SK-N-SH (cell line): ENCODE data around the gene ZNF480. TPM values are rescaled to one million over a fixed set of nuclear protein-coding genes. Genes with fewer than 3 reads are reported as not detected.
"Not testable (repeated sequence)": the region's sequence is repeated elsewhere in the genome, so short reads cannot be mapped to it uniquely, and the experiment has no call there.

Experiments
- CTCF ChIA-PET: fragments of 300-600, 350-600 bp; formaldehyde crosslinking; extraction: SDS; loops from one replicate; lab custom pipeline; 2021; lab: Yijun Ruan, JAX
- POLR2A ChIA-PET: fragments of 350-600 bp; sonication (Branson Sonifier 250); formaldehyde crosslinking; extraction: SDS; loops from one replicate; lab custom pipeline; 2020; ENCODE audit warnings: antibody characterized with exemption, inconsistent platforms; lab: Yijun Ruan, JAX
- DNase-seq: peaks from one replicate; pipeline ENCODE4 v3.0.0; 2012
- H2AFZ ChIP-seq: fragments of 200-600 bp; sonication (generic); 2 replicates; pipeline ENCODE4 v1.8.1; 2016; ENCODE audit warnings: antibody characterized with exemption, mild to moderate bottlenecking, low read depth
- H3F3A ChIP-seq: fragments of 200-600 bp; sonication (generic); replicated peaks from 2 replicates; pipeline ENCODE3; 2016; ENCODE audit warnings: antibody characterized with exemption, mild to moderate bottlenecking; ENCODE audit not compliant: insufficient read depth
- H3K27ac ChIP-seq, 2 experiments: fragments of 200-500 bp in 1 of 2; fragments of 200-600 bp in 1 of 2; sonication (Bioruptor generic) in 1 of 2; sonication (generic), shearing (Covaris generic) in 1 of 2; 2 replicates each; pipeline versions ENCODE4 v1.5.1 to v1.6.1; 2014 to 2016; ENCODE audit warnings: low read depth in 2 of 2, inconsistent platforms in 1 of 2, low read length in 1 of 2, mild to moderate bottlenecking in 1 of 2, mixed read lengths in 1 of 2
- H3K27me3 ChIP-seq: fragments of 200-600 bp; sonication (generic), shearing (Covaris generic); 2 replicates; pipeline ENCODE4 v1.6.1; 2016; ENCODE audit warnings: mixed run types; ENCODE audit not compliant: insufficient read depth
- H3K36me3 ChIP-seq, 2 experiments: fragments of 200-500 bp in 1 of 2; fragments of 200-600 bp in 1 of 2; sonication (Bioruptor generic) in 1 of 2; sonication (generic) in 1 of 2; replicated peaks in 1 of 2; 2 replicates each; pipeline versions ENCODE3 to v1.5.1; 2014 to 2016; ENCODE audit warnings: low read length in 1 of 2, mild to moderate bottlenecking in 1 of 2; ENCODE audit not compliant: insufficient read depth in 2 of 2, control insufficient read depth in 1 of 2
- H3K4me1 ChIP-seq, 2 experiments: fragments of 200-500 bp in 1 of 2; fragments of 200-600 bp in 1 of 2; sonication (Bioruptor generic) in 1 of 2; sonication (generic), shearing (Covaris generic) in 1 of 2; 2 replicates each; pipeline versions ENCODE4 v1.5.1 to v1.6.1; 2014 to 2016; ENCODE audit warnings: low read depth in 1 of 2, low read length in 1 of 2, mixed run types in 1 of 2; ENCODE audit not compliant: insufficient read depth in 2 of 2, control insufficient read depth in 1 of 2
- H3K4me2 ChIP-seq: fragments of 200-600 bp; sonication (generic), shearing (Covaris generic); 2 replicates; pipeline ENCODE4 v1.6.1; 2017; ENCODE audit warnings: mixed run types
- H3K4me3 ChIP-seq, 2 experiments: fragments of 200-500 bp in 1 of 2; fragments of 200-600 bp in 1 of 2; sonication (Bioruptor generic) in 1 of 2; sonication (generic), shearing (Covaris generic) in 1 of 2; 2 replicates each; pipeline versions ENCODE4 v1.5.1 to v1.8.1; 2014 to 2016; ENCODE audit warnings: low read depth in 2 of 2, inconsistent platforms in 1 of 2, low read length in 1 of 2, mild to moderate bottlenecking in 1 of 2, mixed read lengths in 1 of 2, moderate library complexity in 1 of 2
- H3K79me2 ChIP-seq: fragments of 200-600 bp; sonication (generic); 2 replicates; pipeline ENCODE4 v1.8.1; 2017; ENCODE audit warnings: mild to moderate bottlenecking; ENCODE audit not compliant: insufficient read depth
- H3K9ac ChIP-seq: fragments of 200-600 bp; sonication (generic); 2 replicates; pipeline ENCODE4 v1.6.1; 2017; ENCODE audit warnings: mixed run types
- H3K9me2 ChIP-seq: fragments of 200-600 bp; sonication (generic); 2 replicates; pipeline ENCODE4 v1.6.1; 2017; ENCODE audit warnings: mixed run types
- H3K9me3 ChIP-seq: fragments of 200-600 bp; sonication (generic); 2 replicates; pipeline ENCODE4 v1.6.1; 2017; ENCODE audit warnings: mixed run types, mild to moderate bottlenecking, moderate library complexity
- H4K20me1 ChIP-seq: fragments of 200-600 bp; sonication (generic); 2 replicates; pipeline ENCODE4 v1.6.1; 2017; ENCODE audit warnings: mild to moderate bottlenecking, mixed run types; ENCODE audit not compliant: insufficient read depth
- EZH2phosphoT487 ChIP-seq: fragments of 200-600 bp; sonication (generic); IDR thresholded peaks from 2 replicates; pipeline ENCODE4 v1.6.1; 2017; ENCODE audit warnings: low read depth, mixed run types, mild to moderate bottlenecking, antibody characterized with exemption, moderate library complexity, borderline replicate concordance
- GABPA ChIP-seq: IDR thresholded peaks from 2 replicates; pipeline ENCODE4 v1.4.0; 2012; ENCODE audit warnings: low read depth, mild to moderate bottlenecking
- GATA2 ChIP-seq: sonication (generic); formaldehyde crosslinking; IDR thresholded peaks from 2 replicates; pipeline ENCODE4 v1.5.0; 2020; ENCODE audit warnings: mild to moderate bottlenecking, missing genetic modification reagents
- JUND ChIP-seq: IDR thresholded peaks from 2 replicates; pipeline ENCODE4 v1.4.0; 2012
- MEF2A ChIP-seq: IDR thresholded peaks from 2 replicates; pipeline ENCODE4 v1.4.0; 2012; ENCODE audit warnings: low read depth, borderline replicate concordance
- NFIC ChIP-seq: IDR thresholded peaks from 2 replicates; pipeline ENCODE4 v1.4.0; 2012; ENCODE audit warnings: borderline replicate concordance
- NRF1 ChIP-seq: IDR thresholded peaks from 2 replicates; pipeline ENCODE4 v1.6.1; 2012; ENCODE audit warnings: low read depth, mild to moderate bottlenecking, low read length
- RXRA ChIP-seq: IDR thresholded peaks from 2 replicates; pipeline ENCODE4 v1.4.0; 2012; ENCODE audit warnings: low read depth, mild to moderate bottlenecking, borderline replicate concordance
- SMC3 ChIP-seq: IDR thresholded peaks from 2 replicates; pipeline ENCODE4 v1.6.1; 2012; ENCODE audit warnings: low read depth, low read length, improper control_type of control experiment
- TAF1 ChIP-seq: IDR thresholded peaks from 2 replicates; pipeline ENCODE4 v1.6.1; 2012; ENCODE audit warnings: low read depth, mild to moderate bottlenecking, low read length, moderate library complexity, borderline replicate concordance
- TCF12 ChIP-seq: IDR thresholded peaks from 2 replicates; pipeline ENCODE4 v1.4.0; 2012
- YY1 ChIP-seq: IDR thresholded peaks from 2 replicates; pipeline ENCODE4 v1.4.0; 2012; ENCODE audit warnings: low read depth, mild to moderate bottlenecking
- WGBS: methylation state at CpG from one replicate; pipeline ENCODE4 v1.1.6; 2017; ENCODE audit warnings: low lambda C conversion rate; 5-methylcytosine and 5-hydroxymethylcytosine counted together
- polyA plus RNA-seq, 3 experiments: library from polyadenylated mRNA; depleted of rRNA; stranded (reverse); fragments of >200 nt; gene quantifications; 2 replicates each; pipeline ENCODE4 v1.2.3, GENCODE V29; 2012
- TF ChIP-seq, protein P1 (sequence below): IDR thresholded peaks from 2 replicates; pipeline ENCODE4 v1.6.1; 2012; ENCODE audit warnings: mild to moderate bottlenecking, low read depth, low read length, moderate library complexity
- TF ChIP-seq, protein P2 (sequence below): fragments of 200-600 bp; sonication (generic); IDR thresholded peaks from 2 replicates; pipeline ENCODE4 v1.6.1; 2017; ENCODE audit warnings: antibody characterized with exemption, mild to moderate bottlenecking, moderate library complexity
- TF ChIP-seq, protein P3 (sequence below): IDR thresholded peaks from 2 replicates; pipeline ENCODE4 v1.4.0; 2012; ENCODE audit warnings: low read depth, borderline replicate concordance
- TF ChIP-seq, protein P4 (sequence below): fragments of 150-350 bp; IDR thresholded peaks from 2 replicates; pipeline ENCODE4 v1.6.1; 2016; ENCODE audit warnings: mild to moderate bottlenecking, low read depth, low read length
- TF ChIP-seq, protein P5 (sequence below): fragments of 150-350 bp; IDR thresholded peaks from 2 replicates; pipeline ENCODE4 v1.6.1; 2017; ENCODE audit warnings: antibody characterized with exemption, low read length, low read depth, borderline replicate concordance

ZNF480 gene
- polyA plus RNA-seq, 1 of the 3 experiments (the other 2 are of a cell fraction), result 10.9 TPM

DNA sequence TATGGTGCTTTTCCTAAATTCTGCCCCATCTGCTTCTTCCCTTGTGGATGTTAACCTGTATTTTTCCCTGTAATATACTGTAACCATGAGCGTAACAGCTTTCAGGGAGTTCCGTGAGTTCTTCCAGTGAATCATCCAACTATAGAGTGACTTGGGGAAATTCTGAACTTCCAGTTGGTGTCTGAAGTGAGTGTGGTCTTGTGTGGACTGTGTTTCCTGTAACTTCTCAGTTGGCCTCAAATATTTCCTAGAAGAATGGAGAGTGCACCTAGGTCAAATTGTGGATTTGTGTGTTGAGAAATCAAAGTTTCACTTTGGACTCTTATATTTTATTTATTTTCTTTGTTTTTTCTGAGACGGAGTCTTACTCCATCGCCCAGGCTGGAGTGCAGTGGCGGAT is 38.5 kb upstream of the ZNF480 start:
- H3K4me2 ChIP-seq, result no peak overlapping the region
- H3K4me1 ChIP-seq, result no peaks in the 10 kb centered on the region
- no peaks in the 10 kb centered on the region; the same call in 1 of the 2 replicates for H3K27me3 ChIP-seq
- no peaks in the 10 kb centered on the region for H4K20me1 ChIP-seq
- no peak overlapping the region for H3K9ac ChIP-seq
- no peaks in the 10 kb centered on the region for H3K36me3 ChIP-seq
- 63% methylated on average over 5 of the region's 5 CpGs for WGBS
- ChIA-PET CTCF (no interaction called here), POLR2A (no interaction called here)
- H3F3A ChIP-seq, result no peaks in the 10 kb centered on the region
- no peaks in the 10 kb centered on the region for H3K9me2 ChIP-seq
- H3K4me3 ChIP-seq, result no peak overlapping the region
- H3K27ac ChIP-seq, result no peak overlapping the region
- DNase-seq, result no peak
- H3K79me2 ChIP-seq, result no peaks in the 10 kb centered on the region
- H3K9me3 ChIP-seq, result no peaks in the 10 kb centered on the region
- TF ChIP-seq JUND (no peak), NFIC (no peak), NRF1 (no peak), TAF1 (no peak), SMC3 (no peak), YY1 (no peak), MEF2A (no peak), RXRA (no peak), GATA2 (no peak), GABPA (no peak), TCF12 (no peak), EZH2phosphoT487 (no peak)
- TF ChIP-seq, protein P1, sequence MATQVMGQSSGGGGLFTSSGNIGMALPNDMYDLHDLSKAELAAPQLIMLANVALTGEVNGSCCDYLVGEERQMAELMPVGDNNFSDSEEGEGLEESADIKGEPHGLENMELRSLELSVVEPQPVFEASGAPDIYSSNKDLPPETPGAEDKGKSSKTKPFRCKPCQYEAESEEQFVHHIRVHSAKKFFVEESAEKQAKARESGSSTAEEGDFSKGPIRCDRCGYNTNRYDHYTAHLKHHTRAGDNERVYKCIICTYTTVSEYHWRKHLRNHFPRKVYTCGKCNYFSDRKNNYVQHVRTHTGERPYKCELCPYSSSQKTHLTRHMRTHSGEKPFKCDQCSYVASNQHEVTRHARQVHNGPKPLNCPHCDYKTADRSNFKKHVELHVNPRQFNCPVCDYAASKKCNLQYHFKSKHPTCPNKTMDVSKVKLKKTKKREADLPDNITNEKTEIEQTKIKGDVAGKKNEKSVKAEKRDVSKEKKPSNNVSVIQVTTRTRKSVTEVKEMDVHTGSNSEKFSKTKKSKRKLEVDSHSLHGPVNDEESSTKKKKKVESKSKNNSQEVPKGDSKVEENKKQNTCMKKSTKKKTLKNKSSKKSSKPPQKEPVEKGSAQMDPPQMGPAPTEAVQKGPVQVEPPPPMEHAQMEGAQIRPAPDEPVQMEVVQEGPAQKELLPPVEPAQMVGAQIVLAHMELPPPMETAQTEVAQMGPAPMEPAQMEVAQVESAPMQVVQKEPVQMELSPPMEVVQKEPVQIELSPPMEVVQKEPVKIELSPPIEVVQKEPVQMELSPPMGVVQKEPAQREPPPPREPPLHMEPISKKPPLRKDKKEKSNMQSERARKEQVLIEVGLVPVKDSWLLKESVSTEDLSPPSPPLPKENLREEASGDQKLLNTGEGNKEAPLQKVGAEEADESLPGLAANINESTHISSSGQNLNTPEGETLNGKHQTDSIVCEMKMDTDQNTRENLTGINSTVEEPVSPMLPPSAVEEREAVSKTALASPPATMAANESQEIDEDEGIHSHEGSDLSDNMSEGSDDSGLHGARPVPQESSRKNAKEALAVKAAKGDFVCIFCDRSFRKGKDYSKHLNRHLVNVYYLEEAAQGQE, result no peak
- TF ChIP-seq, protein P2, sequence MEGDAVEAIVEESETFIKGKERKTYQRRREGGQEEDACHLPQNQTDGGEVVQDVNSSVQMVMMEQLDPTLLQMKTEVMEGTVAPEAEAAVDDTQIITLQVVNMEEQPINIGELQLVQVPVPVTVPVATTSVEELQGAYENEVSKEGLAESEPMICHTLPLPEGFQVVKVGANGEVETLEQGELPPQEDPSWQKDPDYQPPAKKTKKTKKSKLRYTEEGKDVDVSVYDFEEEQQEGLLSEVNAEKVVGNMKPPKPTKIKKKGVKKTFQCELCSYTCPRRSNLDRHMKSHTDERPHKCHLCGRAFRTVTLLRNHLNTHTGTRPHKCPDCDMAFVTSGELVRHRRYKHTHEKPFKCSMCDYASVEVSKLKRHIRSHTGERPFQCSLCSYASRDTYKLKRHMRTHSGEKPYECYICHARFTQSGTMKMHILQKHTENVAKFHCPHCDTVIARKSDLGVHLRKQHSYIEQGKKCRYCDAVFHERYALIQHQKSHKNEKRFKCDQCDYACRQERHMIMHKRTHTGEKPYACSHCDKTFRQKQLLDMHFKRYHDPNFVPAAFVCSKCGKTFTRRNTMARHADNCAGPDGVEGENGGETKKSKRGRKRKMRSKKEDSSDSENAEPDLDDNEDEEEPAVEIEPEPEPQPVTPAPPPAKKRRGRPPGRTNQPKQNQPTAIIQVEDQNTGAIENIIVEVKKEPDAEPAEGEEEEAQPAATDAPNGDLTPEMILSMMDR, result no peak
- TF ChIP-seq, protein P3, sequence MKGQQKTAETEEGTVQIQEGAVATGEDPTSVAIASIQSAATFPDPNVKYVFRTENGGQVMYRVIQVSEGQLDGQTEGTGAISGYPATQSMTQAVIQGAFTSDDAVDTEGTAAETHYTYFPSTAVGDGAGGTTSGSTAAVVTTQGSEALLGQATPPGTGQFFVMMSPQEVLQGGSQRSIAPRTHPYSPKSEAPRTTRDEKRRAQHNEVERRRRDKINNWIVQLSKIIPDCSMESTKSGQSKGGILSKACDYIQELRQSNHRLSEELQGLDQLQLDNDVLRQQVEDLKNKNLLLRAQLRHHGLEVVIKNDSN, result no peak
- TF ChIP-seq, protein P4, sequence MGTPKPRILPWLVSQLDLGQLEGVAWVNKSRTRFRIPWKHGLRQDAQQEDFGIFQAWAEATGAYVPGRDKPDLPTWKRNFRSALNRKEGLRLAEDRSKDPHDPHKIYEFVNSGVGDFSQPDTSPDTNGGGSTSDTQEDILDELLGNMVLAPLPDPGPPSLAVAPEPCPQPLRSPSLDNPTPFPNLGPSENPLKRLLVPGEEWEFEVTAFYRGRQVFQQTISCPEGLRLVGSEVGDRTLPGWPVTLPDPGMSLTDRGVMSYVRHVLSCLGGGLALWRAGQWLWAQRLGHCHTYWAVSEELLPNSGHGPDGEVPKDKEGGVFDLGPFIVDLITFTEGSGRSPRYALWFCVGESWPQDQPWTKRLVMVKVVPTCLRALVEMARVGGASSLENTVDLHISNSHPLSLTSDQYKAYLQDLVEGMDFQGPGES, result no peak
- TF ChIP-seq, protein P5, sequence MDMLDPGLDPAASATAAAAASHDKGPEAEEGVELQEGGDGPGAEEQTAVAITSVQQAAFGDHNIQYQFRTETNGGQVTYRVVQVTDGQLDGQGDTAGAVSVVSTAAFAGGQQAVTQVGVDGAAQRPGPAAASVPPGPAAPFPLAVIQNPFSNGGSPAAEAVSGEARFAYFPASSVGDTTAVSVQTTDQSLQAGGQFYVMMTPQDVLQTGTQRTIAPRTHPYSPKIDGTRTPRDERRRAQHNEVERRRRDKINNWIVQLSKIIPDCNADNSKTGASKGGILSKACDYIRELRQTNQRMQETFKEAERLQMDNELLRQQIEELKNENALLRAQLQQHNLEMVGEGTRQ, result no peak
- no peak overlapping the region for H2AFZ ChIP-seq

DNA sequence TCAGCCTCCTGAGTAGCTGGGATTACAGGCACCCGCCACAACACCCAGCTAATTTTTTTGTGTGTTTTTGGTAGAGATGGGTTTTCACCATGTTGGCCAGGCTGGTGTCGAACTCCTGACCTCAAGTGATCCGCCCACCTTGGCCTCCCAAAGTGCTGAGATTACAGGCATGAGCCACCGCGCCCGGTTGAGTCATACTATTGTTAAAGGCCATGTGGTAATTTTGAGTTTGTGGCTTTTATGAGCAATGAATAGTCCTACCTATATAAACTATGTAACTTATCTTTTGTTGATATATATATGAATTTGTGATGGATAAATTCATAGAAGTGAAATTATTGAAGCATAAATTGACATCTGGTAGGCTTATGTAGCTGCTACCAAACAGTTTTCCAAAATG is 31.4 kb upstream of the ZNF480 start:
- WGBS, result 62% methylated on average over 6 of the region's 6 CpGs
- H3K36me3 ChIP-seq, H2AFZ ChIP-seq, H3K4me2 ChIP-seq, DNase-seq, H4K20me1 ChIP-seq, H3K9me2 ChIP-seq, H3K27me3 ChIP-seq, CTCF ChIA-PET, H3K9ac ChIP-seq, H3K9me3 ChIP-seq, H3K27ac ChIP-seq, POLR2A ChIA-PET, H3K4me3 ChIP-seq, H3K4me1 ChIP-seq, H3F3A ChIP-seq: not testable (repeated sequence)
- H3K79me2 ChIP-seq, result peaks cover 11% of the 10 kb centered on the region
